GM12892 (cell line): Measurements from ENCODE around the gene MEG3.

Experiments
- POLR2A ChIP-seq: IDR thresholded peaks from 2 replicates; pipeline ENCODE4 v1.6.1; 2011; ENCODE audit warnings: low read depth, low read length, control low read depth
- TAF1 ChIP-seq: IDR thresholded peaks from 2 replicates; pipeline ENCODE4 v1.6.1; 2011; ENCODE audit warnings: low read depth, mild to moderate bottlenecking, control low read depth, low read length, borderline replicate concordance

DNA sequence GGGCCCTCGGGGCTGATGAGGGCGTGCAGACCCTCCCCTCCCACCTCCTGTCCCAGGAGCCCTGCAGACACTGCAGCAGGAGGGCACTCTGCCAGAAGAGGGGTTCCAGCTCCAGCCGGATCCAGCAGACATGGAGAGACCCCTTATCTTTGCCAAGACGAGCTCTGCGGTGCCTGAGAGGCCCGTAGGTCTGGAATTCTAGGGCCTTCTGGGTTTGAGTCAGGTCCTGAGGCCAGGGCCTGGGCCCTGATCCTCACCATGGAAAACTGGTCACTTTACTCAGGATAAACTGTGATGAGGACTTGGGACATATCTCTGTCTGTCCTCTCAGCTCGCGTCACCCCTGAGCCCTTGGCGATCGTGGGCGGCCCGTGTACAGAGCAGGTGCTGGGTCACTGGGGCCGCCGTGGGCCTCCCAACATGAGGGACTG lies 13.8 kb downstream of the MEG3 start:
- TF ChIP-seq TAF1, result no peak
- no peak for TF ChIP-seq POLR2A
